HG03066 (cell line): ENCODE measurements around the gene HELB.

Experiments used
- ATAC-seq: cut with Tn5 transposase; IDR thresholded peaks from one replicate; pipeline ENCODE4 v1.9.1; 2021; ENCODE audit warnings: low read depth; ENCODE audit not compliant: unreplicated experiment

HELB gene

GRCh38 chr12:66302827-66303169, 505 bp downstream of the HELB start:
- no peak for ATAC-seq

GRCh38 chr12:66303316-66303804, 1.1 kb downstream of the HELB start:
- ATAC-seq: peak; percentile 53

DNA sequence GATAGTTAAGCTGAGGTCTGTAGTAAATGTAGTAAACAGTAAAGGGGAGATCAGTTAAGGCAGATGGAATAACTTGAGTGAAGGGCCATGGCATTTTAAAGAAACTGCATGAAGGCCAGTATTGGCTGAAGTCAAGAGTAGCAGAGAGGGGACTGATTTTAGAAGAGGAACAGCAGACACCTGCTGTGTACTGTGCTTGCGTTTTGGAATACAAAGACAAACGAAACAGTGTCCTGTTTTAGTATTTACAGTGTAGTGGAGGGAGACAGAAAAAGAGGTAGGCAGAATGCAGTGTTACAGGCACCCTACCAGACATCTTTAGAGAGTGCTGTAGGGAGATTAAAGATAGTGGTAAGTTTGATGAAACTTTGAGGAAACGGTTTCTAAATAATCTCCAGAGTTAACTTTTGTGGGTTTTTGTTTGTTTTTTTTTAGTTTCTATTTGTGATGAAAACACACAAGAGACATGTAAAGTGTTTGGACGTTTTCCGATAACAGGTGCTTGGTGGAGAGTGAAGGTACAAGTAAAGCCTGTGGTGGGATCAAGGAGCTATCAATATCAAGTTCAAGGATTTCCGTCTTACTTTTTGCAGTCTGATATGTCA, 2.1 kb downstream of the HELB start:
- no peak for ATAC-seq

DNA sequence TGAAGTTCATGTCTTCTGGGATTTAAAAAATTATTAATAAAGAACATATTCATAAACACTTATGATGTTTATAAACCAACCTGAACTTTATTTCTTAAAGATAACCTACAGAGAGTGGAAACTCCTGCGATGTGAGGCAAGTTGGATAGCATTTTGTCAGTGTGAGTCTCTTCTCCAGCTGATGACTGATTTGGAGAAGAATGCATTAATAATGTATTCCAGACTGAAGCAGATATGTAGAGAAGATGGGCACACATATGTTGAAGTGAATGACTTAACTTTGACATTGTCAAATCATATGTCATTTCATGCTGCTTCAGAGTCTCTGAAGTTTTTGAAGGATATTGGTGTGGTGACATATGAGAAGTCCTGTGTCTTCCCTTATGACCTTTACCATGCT, 7.3 kb downstream of the HELB start:
- ATAC-seq: no peak

- ATAC-seq: no peak
Measured at GRCh38 chr12:66312189-66312588, 9.9 kb downstream of the HELB start.

DNA sequence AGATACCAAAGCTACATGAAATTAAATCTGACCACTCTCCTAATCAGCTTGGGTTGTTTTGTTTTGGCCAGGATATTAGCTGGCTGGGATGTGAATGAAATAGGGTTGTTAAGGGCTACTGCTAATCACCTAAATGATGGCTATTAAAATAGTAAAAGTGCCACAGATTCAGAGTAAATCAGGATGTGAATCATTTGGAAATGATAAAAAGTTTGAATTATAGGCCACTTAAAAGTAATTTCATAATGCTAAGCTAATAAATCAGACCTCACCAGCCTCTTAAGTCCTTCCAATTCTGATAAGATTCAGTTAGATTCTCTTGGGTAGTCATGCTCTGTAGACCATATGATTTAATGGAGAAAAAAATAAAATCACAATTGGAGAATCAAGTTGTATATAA, 12.0 kb downstream of the HELB start:
- ATAC-seq: no peak

GRCh38 chr12:66319266-66319954, 17.1 kb downstream of the HELB start:
- no peak for ATAC-seq

- no peak for ATAC-seq
Measured at GRCh38 chr12:66320996-66321395, 18.7 kb downstream of the HELB start.

- no peak for ATAC-seq
Measured at GRCh38 chr12:66321435-66321834, 19.1 kb downstream of the HELB start.

DNA sequence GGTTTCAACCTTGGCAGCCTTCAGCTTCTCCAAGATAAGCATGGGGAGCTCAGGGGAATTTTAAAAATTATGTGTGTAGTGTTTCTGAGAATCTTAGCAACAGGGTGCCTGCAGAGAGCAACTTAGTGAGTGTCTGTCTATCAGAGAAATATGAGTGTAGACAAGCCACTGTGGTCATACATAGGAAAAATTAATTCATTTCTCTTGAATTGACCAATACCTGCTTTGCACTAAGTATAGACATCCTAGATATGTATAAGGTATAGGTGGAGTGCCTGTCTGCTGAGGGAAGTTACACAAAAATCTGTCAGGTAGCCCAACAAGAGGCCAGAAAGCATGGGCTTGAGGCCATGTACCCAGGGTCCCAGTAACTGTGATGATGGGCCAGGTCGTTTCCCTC, 20.7 kb downstream of the HELB start:
- no peak for ATAC-seq

DNA sequence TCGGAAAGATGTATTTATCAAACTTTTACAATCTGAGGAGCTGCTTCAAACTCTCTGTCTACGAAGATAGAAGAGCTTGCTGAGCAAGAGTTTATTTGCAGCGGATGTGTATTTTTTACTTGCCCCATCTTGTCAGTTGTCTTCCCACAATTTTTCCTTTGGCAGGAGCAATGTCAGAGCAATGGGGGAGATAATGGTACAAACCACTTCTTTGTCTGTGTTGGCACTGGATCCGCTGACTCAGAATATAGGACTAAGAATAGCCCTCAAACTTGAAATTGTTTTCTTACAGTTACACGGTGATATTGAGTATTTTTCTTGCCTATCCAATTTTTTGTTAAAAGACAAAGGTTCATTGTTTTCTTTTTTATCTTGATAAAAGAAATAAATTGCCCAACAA, 27.6 kb downstream of the HELB start:
- ATAC-seq: no peak

DNA sequence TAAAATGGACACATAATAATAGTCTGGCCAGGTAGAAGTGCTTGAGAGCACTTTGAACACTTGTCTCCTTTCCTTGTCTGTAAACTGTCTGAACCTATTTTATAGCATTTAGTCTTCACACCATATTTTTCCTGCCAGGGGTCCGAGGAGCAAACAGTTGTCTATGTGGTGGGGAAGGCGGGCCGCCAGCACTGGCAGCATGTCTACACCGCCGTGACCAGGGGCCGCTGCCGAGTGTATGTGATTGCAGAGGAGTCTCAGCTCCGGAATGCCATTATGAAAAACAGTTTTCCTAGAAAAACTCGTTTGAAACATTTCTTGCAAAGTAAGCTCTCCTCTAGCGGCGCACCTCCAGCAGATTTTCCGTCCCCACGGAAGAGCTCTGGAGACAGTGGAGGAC, 28.7 kb downstream of the HELB start:
- no peak for ATAC-seq

- ATAC-seq: no peak
Measured at GRCh38 chr12:66331814-66332213, 29.5 kb downstream of the HELB start.

DNA sequence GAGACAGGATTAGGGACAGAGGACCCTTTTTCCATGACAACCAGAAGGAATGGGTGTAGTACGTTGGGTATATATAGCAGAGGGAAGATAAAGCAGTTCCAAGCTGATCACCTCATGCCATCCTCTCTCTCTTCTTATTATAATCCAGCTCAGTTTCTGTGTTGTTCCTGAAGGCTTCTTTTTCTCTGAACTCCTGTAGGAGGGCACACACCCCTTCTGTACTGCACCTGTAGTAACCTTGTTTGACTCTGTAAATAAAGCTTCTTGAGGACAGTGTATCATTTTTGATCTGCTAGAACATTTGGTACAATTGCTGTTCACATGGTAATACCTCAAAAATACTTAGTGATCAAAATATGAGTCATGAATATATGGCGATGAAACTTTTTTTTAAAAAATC, 33.5 kb downstream of the HELB start:
- ATAC-seq: no peak

GRCh38 chr12:66337381-66338010, 35.2 kb downstream of the HELB start:
- no peak for ATAC-seq

- no peak for ATAC-seq
Measured at GRCh38 chr12:66340131-66340530, 37.8 kb downstream of the HELB start.

GRCh38 chr12:66341126-66341525, 38.8 kb downstream of the HELB start:
- no peak for ATAC-seq

DNA sequence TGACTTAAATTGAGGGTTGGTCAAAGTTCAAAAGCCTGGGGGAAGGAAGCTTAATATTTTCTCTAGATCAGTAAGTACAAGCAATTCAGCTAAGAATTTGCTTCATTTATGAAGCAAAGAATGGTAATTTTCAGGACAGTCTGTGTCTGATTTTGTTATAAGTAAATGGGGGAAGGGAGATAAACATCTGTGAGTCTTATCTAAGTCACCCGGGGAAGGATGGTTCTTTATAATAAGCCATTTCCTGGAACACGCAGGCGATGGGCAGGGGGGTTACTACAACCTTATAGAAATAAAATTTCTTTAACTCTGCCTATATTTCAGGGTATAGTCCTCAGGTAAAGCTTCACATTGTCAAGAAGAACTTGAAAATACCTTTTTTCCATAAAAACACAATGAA, 42.9 kb downstream of the HELB start:
- ATAC-seq: no peak

DNA sequence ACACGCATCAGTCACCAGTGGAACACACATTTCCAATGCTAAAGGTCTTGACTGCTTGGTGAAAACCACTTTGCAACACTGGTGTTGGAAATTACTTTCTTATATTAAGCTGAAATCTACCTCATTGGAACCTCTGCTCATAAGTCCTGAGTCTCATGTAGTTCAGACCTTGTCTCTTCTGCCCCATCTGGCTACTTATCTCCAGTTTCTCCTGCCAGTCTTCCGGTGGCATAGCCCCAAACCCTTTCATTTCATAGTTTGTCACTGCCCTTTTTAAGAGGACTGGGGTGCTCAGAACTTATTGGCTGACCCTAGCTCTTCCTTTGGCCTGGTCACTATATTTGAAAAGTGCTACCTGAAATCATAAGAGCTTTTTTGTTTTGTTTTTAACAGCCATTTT, 43.7 kb downstream of the HELB start:
- no peak for ATAC-seq

GRCh38 chr12:66351301-66351700, 49.0 kb downstream of the HELB start:
- ATAC-seq: no peak

- ATAC-seq: no peak
Measured at GRCh38 chr12:66352197-66352596, 49.9 kb downstream of the HELB start.

GRCh38 chr12:66352899-66353298, 50.6 kb downstream of the HELB start:
- ATAC-seq: no peak
